Muscle layer of duodenum (tissue), 2 donors: Measurements from ENCODE around the gene PIK3C2G.
"Not testable (repeated sequence)": the region's sequence is repeated elsewhere in the genome, so short reads cannot be mapped to it uniquely, and the experiment has no call there.

Source experiments
- H3K27ac ChIP-seq: one replicate; pipeline ENCODE4 v1.7.0; 2013; ENCODE audit warnings: mild to moderate bottlenecking, low read length
- H3K27me3 ChIP-seq: one replicate; pipeline ENCODE4 v1.7.0; 2013; ENCODE audit warnings: low read depth, mild to moderate bottlenecking, control low read depth, low read length
- H3K36me3 ChIP-seq, 2 donors: one replicate each; pipeline ENCODE4 v1.7.0; 2013; ENCODE audit warnings: low read length in 2 of 2, control low read depth in 1 of 2, mild to moderate bottlenecking in 1 of 2; ENCODE audit not compliant: insufficient read depth in 2 of 2, control insufficient read depth in 1 of 2
- H3K4me1 ChIP-seq, 2 donors: one replicate each; pipeline ENCODE4 v1.7.0; 2013; ENCODE audit warnings: low read length in 2 of 2, mild to moderate bottlenecking in 2 of 2, control low read depth in 1 of 2, moderate library complexity in 1 of 2; ENCODE audit not compliant: insufficient read depth in 2 of 2, control insufficient read depth in 1 of 2
- H3K4me3 ChIP-seq, 2 donors: one replicate each; pipeline ENCODE4 v1.7.0; 2013; ENCODE audit warnings: low read length in 2 of 2, low read depth in 1 of 2, mild to moderate bottlenecking in 1 of 2
- H3K9me3 ChIP-seq, 2 donors: one replicate each; pipeline ENCODE4 v1.7.0; 2013; ENCODE audit warnings: low read length in 2 of 2, control low read depth in 1 of 2, mild to moderate bottlenecking in 1 of 2; ENCODE audit not compliant: control insufficient read depth in 1 of 2
- donor health status: healthy.

PIK3C2G gene

GRCh38 chr12:18261273-18261672 is at the start of gene PIK3C2G:
Gene PIK3C2G (plus strand): TSS chr12:18261518. CDS start chr12:18282082, 20,564 bp downstream.
- no peaks in the 10 kb centered on the region for H3K4me1 ChIP-seq

GRCh38 chr12:18217966-18218365 is 43.4 kb upstream of the PIK3C2G start:
- H3K4me3 ChIP-seq: no peak overlapping the region
- H3K4me1 ChIP-seq: no peaks in the 10 kb centered on the region
- H3K36me3 ChIP-seq: no peaks in the 10 kb centered on the region
- no peaks in the 10 kb centered on the region for H3K9me3 ChIP-seq
- H3K27me3 ChIP-seq: no peaks in the 10 kb centered on the region
- no peak overlapping the region for H3K27ac ChIP-seq

More at GRCh38 chr12:18261273-18261672, at the start of gene PIK3C2G:
- Histone ChIP-seq H3K9me3 (no peaks in the 10 kb centered on the region), H3K4me3 (no peak within 1 kb of the TSS), H3K27ac (no peak within 1 kb of the TSS), H3K27me3 (no peaks in the 10 kb centered on the region), H3K36me3 (no peaks in the 10 kb centered on the region)

- Histone ChIP-seq H3K9me3 (no peaks in the 10 kb centered on the region), H3K4me1 (no peaks in the 10 kb centered on the region), H3K4me3 (no peak overlapping the region), H3K27ac (no peak overlapping the region), H3K36me3 (no peaks in the 10 kb centered on the region), H3K27me3 (no peaks in the 10 kb centered on the region)
Measured at GRCh38 chr12:18221726-18222125, 39.6 kb upstream of the PIK3C2G start.

GRCh38 chr12:18222699-18223098 is 38.6 kb upstream of the PIK3C2G start:
- H3K4me3 ChIP-seq: no peak overlapping the region
- no peaks in the 10 kb centered on the region for H3K36me3 ChIP-seq
- H3K27me3 ChIP-seq: no peaks in the 10 kb centered on the region
- H3K27ac ChIP-seq: no peak overlapping the region
- H3K4me1 ChIP-seq: no peaks in the 10 kb centered on the region
- H3K9me3 ChIP-seq: no peaks in the 10 kb centered on the region

GRCh38 chr12:18224745-18225144 is 36.6 kb upstream of the PIK3C2G start:
- Histone ChIP-seq H3K4me3 (no peak overlapping the region), H3K36me3 (no peaks in the 10 kb centered on the region), H3K27ac (no peak overlapping the region), H3K9me3 (no peaks in the 10 kb centered on the region), H3K27me3 (no peaks in the 10 kb centered on the region), H3K4me1 (no peaks in the 10 kb centered on the region)

- no peak overlapping the region for H3K27ac ChIP-seq
- H3K4me3 ChIP-seq: no peak overlapping the region
- H3K4me1 ChIP-seq: no peaks in the 10 kb centered on the region
- no peaks in the 10 kb centered on the region for H3K36me3 ChIP-seq
- peaks cover 0 to 4% of the 10 kb centered on the region in 2 donors for H3K9me3 ChIP-seq
- H3K27me3 ChIP-seq: no peaks in the 10 kb centered on the region
Measured at GRCh38 chr12:18239526-18239925, 21.8 kb upstream of the PIK3C2G start.

GRCh38 chr12:18242380-18243089 is 18.8 kb upstream of the PIK3C2G start:
- no peaks in the 10 kb centered on the region for H3K9me3 ChIP-seq
- no peaks in the 10 kb centered on the region for H3K4me1 ChIP-seq
- no peak overlapping the region for H3K27ac ChIP-seq
- no peak overlapping the region for H3K4me3 ChIP-seq
- no peaks in the 10 kb centered on the region for H3K27me3 ChIP-seq
- no peaks in the 10 kb centered on the region for H3K36me3 ChIP-seq

GRCh38 chr12:18243238-18243637 is 18.1 kb upstream of the PIK3C2G start:
- H3K4me3 ChIP-seq: no peak overlapping the region
- H3K4me1 ChIP-seq: no peaks in the 10 kb centered on the region
- no peaks in the 10 kb centered on the region for H3K9me3 ChIP-seq
- H3K27ac ChIP-seq: no peak overlapping the region
- no peaks in the 10 kb centered on the region for H3K27me3 ChIP-seq
- no peaks in the 10 kb centered on the region for H3K36me3 ChIP-seq

GRCh38 chr12:18246066-18246465 is 15.3 kb upstream of the PIK3C2G start:
- H3K4me3 ChIP-seq: no peak overlapping the region
- no peaks in the 10 kb centered on the region for H3K36me3 ChIP-seq
- H3K4me1 ChIP-seq: no peaks in the 10 kb centered on the region
- H3K27me3 ChIP-seq: no peaks in the 10 kb centered on the region
- H3K27ac ChIP-seq: no peak overlapping the region
- no peaks in the 10 kb centered on the region for H3K9me3 ChIP-seq

- H3K27me3 ChIP-seq: no peaks in the 10 kb centered on the region
- no peak overlapping the region for H3K4me3 ChIP-seq
- no peaks in the 10 kb centered on the region for H3K4me1 ChIP-seq
- H3K36me3 ChIP-seq: no peaks in the 10 kb centered on the region
- H3K9me3 ChIP-seq: no peaks in the 10 kb centered on the region
- H3K27ac ChIP-seq: no peak overlapping the region
Measured at GRCh38 chr12:18250313-18250916, 10.9 kb upstream of the PIK3C2G start.

- no peak overlapping the region for H3K4me3 ChIP-seq
- H3K4me1 ChIP-seq: no peaks in the 10 kb centered on the region
- H3K36me3 ChIP-seq: no peaks in the 10 kb centered on the region
- no peaks in the 10 kb centered on the region for H3K27me3 ChIP-seq
- no peak overlapping the region for H3K27ac ChIP-seq
- H3K9me3 ChIP-seq: no peaks in the 10 kb centered on the region
Measured at GRCh38 chr12:18254081-18254480, 7.2 kb upstream of the PIK3C2G start.

- H3K9me3 ChIP-seq, H3K27me3 ChIP-seq, H3K4me3 ChIP-seq, H3K4me1 ChIP-seq, H3K36me3 ChIP-seq, H3K27ac ChIP-seq: not testable (repeated sequence)
Measured at GRCh38 chr12:18255004-18255403, 6.3 kb upstream of the PIK3C2G start.
